IMR-90 (cell line): ENCODE data around the gene PLS1. TPM values are rescaled to one million over a fixed set of nuclear protein-coding genes. Genes with fewer than 3 reads are reported as not detected.

Experiments used
- ATAC-seq: fragments of 200-7000 bp; cut with Tn5 transposase; 2 replicates; pipeline ENCODE4 v1.9.1; 2020; ENCODE audit warnings: low read depth, mild to moderate bottlenecking, moderate library complexity
- BruUV-seq: library from RNA; stranded (reverse); fragments of 400-500 nt; replicated peaks from 2 replicates; lab custom pipeline; 2021; lab: Mats Ljungman, UMichigan
- CTCF ChIA-PET: fragments of 300-600 bp; formaldehyde crosslinking; extraction: SDS; loops from one replicate; lab custom pipeline; 2021; ENCODE audit warnings: antibody characterized with exemption; lab: Yijun Ruan, JAX
- POLR2A ChIA-PET: fragments of 300-600 bp; sonication (Branson Sonifier 250); formaldehyde crosslinking; loops from one replicate; lab custom pipeline; 2022; ENCODE audit warnings: antibody characterized with exemption; ENCODE audit not compliant: unreplicated experiment; lab: Charles Lee
- DNase-seq: peaks from one replicate; pipeline ENCODE4 v3.0.0; 2013
- H2AFZ ChIP-seq: replicated peaks from 2 replicates; pipeline ENCODE3; 2013; ENCODE audit warnings: low read length, mild to moderate bottlenecking; ENCODE audit not compliant: poor library complexity
- H2AK5ac ChIP-seq: 2 replicates; pipeline ENCODE4 v1.6.1; 2013; ENCODE audit warnings: low read depth, low read length, inconsistent platforms
- H2AK9ac ChIP-seq: replicated peaks from 2 replicates; pipeline ENCODE3; 2013; ENCODE audit warnings: mild to moderate bottlenecking, low read depth, low read length, moderate library complexity; ENCODE audit not compliant: poor library complexity
- H2BK120ac ChIP-seq: 2 replicates; pipeline ENCODE4 v1.6.1; 2013; ENCODE audit warnings: low read depth, low read length, inconsistent platforms
- H2BK15ac ChIP-seq: 3 replicates; pipeline ENCODE4 v1.6.1; 2013; ENCODE audit warnings: low read depth, low read length, inconsistent platforms
- H2BK20ac ChIP-seq: 2 replicates; pipeline ENCODE4 v1.6.1; 2013; ENCODE audit warnings: low read depth, mild to moderate bottlenecking, inconsistent platforms, low read length, moderate library complexity
- H2BK5ac ChIP-seq: 2 replicates; pipeline ENCODE4 v1.6.1; 2013; ENCODE audit warnings: mild to moderate bottlenecking, low read depth, low read length, inconsistent platforms; ENCODE audit not compliant: poor library complexity, severe bottlenecking
- H3K14ac ChIP-seq: replicated peaks from 2 replicates; pipeline ENCODE4 v1.6.1; 2013; ENCODE audit warnings: low read depth, low read length, inconsistent platforms
- H3K18ac ChIP-seq: 2 replicates; pipeline ENCODE4 v1.6.1; 2013; ENCODE audit warnings: low read depth, low read length, control low read depth
- H3K23ac ChIP-seq: 2 replicates; pipeline ENCODE4 v1.6.1; 2013; ENCODE audit warnings: low read depth, low read length, inconsistent platforms
- H3K27ac ChIP-seq: 2 replicates; pipeline ENCODE4 v1.5.1; 2013; ENCODE audit warnings: mild to moderate bottlenecking, control low read depth, low read length; ENCODE audit not compliant: insufficient read depth
- H3K27me3 ChIP-seq: 2 replicates; pipeline ENCODE4 v1.6.1; 2013; ENCODE audit warnings: low read length; ENCODE audit not compliant: control insufficient read depth, insufficient read depth
- H3K36me3 ChIP-seq: 2 replicates; pipeline ENCODE4 v1.6.1; 2013; ENCODE audit warnings: low read length, mixed read lengths; ENCODE audit not compliant: control insufficient read depth, insufficient read depth
- H3K4ac ChIP-seq: 2 replicates; pipeline ENCODE4 v1.6.1; 2013; ENCODE audit warnings: low read depth, low read length, inconsistent platforms
- H3K4me1 ChIP-seq: 2 replicates; pipeline ENCODE4 v1.6.1; 2013; ENCODE audit warnings: low read length, mixed read lengths; ENCODE audit not compliant: control insufficient read depth, insufficient read depth
- H3K4me2 ChIP-seq: 2 replicates; pipeline ENCODE4 v1.6.1; 2013; ENCODE audit warnings: low read depth, mild to moderate bottlenecking, control low read depth, low read length, moderate library complexity
- H3K4me3 ChIP-seq: 2 replicates; pipeline ENCODE4 v1.5.1; 2013; ENCODE audit warnings: low read depth, mild to moderate bottlenecking, control low read depth, low read length, moderate library complexity; ENCODE audit not compliant: insufficient read depth
- H3K56ac ChIP-seq: 2 replicates; pipeline ENCODE4 v1.6.1; 2013; ENCODE audit warnings: low read length, inconsistent platforms; ENCODE audit not compliant: insufficient read depth; ENCODE audit errors: extremely low read depth
- H3K79me1 ChIP-seq, 2 experiments: 2 replicates each; pipeline ENCODE4 v1.6.1; 2013; ENCODE audit warnings: low read length in 2 of 2, inconsistent platforms in 1 of 2, low read depth in 1 of 2
- H3K9ac ChIP-seq: 2 replicates; pipeline ENCODE4 v1.6.1; 2013; ENCODE audit warnings: low read depth, low read length, control low read depth
- H3K9me1 ChIP-seq: 2 replicates; pipeline ENCODE4 v1.6.1; 2013; ENCODE audit warnings: low read length, inconsistent platforms; ENCODE audit not compliant: insufficient read depth
- H3K9me3 ChIP-seq: 2 replicates; pipeline ENCODE4 v1.6.1; 2013; ENCODE audit warnings: low read length; ENCODE audit not compliant: control insufficient read depth, insufficient read depth
- H4K20me1 ChIP-seq: 2 replicates; pipeline ENCODE4 v1.6.1; 2013; ENCODE audit warnings: low read length, inconsistent platforms; ENCODE audit not compliant: insufficient read depth
- H4K5ac ChIP-seq: 2 replicates; pipeline ENCODE4 v1.6.1; 2013; ENCODE audit warnings: mild to moderate bottlenecking, low read depth, low read length, control low read depth
- H4K8ac ChIP-seq, 2 experiments: 2 replicates each; pipeline ENCODE4 v1.6.1; 2013; ENCODE audit warnings: low read depth in 2 of 2, low read length in 2 of 2, control low read depth in 1 of 2, inconsistent platforms in 1 of 2
- H4K91ac ChIP-seq: 2 replicates; pipeline ENCODE4 v1.6.1; 2013; ENCODE audit warnings: low read depth, low read length, inconsistent platforms; ENCODE audit not compliant: insufficient read depth
- BHLHE40 ChIP-seq: fragments of 150-350 bp; IDR thresholded peaks from 2 replicates; pipeline ENCODE4 v1.6.1; 2016; ENCODE audit warnings: mild to moderate bottlenecking, low read depth, low read length
- CEBPB ChIP-seq: IDR thresholded peaks from 2 replicates; pipeline ENCODE4 v1.6.1; 2012; ENCODE audit warnings: low read depth, low read length, improper control_type of control experiment
- CHD1 ChIP-seq: IDR thresholded peaks from 2 replicates; pipeline ENCODE4 v1.6.1; 2012; ENCODE audit warnings: low read depth, low read length, improper control_type of control experiment
- FOS ChIP-seq: fragments of 150-350 bp; IDR thresholded peaks from 2 replicates; pipeline ENCODE4 v1.6.1; 2016; ENCODE audit warnings: low read depth, low read length
- MAFK ChIP-seq: IDR thresholded peaks from 2 replicates; pipeline ENCODE4 v1.6.1; 2012; ENCODE audit warnings: low read depth, low read length, improper control_type of control experiment
- MXI1 ChIP-seq: IDR thresholded peaks from 2 replicates; pipeline ENCODE4 v1.6.1; 2012; ENCODE audit warnings: low read depth, mild to moderate bottlenecking, low read length, moderate library complexity, borderline replicate concordance
- POLR2A ChIP-seq: IDR thresholded peaks from 2 replicates; pipeline ENCODE4 v1.6.1; 2012; ENCODE audit warnings: mild to moderate bottlenecking, low read depth, low read length
- RAD21 ChIP-seq: IDR thresholded peaks from 2 replicates; pipeline ENCODE4 v1.6.1; 2012; ENCODE audit warnings: low read length, improper control_type of control experiment
- RCOR1 ChIP-seq: IDR thresholded peaks from 2 replicates; pipeline ENCODE4 v1.6.1; 2012; ENCODE audit warnings: mild to moderate bottlenecking, low read length, improper control_type of control experiment; ENCODE audit not compliant: insufficient replicate concordance
- SMC3 ChIP-seq: fragments of 150-350 bp; IDR thresholded peaks from 2 replicates; pipeline ENCODE4 v1.6.1; 2016; ENCODE audit warnings: low read depth, mild to moderate bottlenecking, antibody characterized with exemption, low read length, moderate library complexity
- WGBS, 2 experiments: methylation state at CpG; one replicate each; pipeline versions ENCODE4 v1.1.5 to v1.1.7; 2013; ENCODE audit warnings: missing lambda C conversion rate in 2 of 2; ENCODE audit not compliant: insufficient read length in 1 of 2; ENCODE audit errors: extremely low coverage in 2 of 2; 5-methylcytosine and 5-hydroxymethylcytosine counted together
- dilution Hi-C: fragments of 300-500 bp; cut with HindIII; formaldehyde crosslinking; loops from one replicate; pipeline ENCODE4 v1.14.3; 2018; ENCODE audit warnings: low sequenced_read_pairs; ENCODE audit not compliant: unreplicated experiment
- in situ Hi-C: fragments of 300-500 bp; cut with MboI; formaldehyde crosslinking; loops from 3 replicates; pipeline ENCODE4 v1.14.3; 2019; ENCODE audit warnings: low sequenced_read_pairs, inconsistent platforms, mixed read lengths
- intact Hi-C: fragments of 100-400 bp; cut with micrococcal nuclease; formaldehyde crosslinking; loops from 2 replicates; pipeline ENCODE4 v1.10.0; 2022
- polyA plus RNA-seq, 3 experiments: library from polyadenylated mRNA; depleted of rRNA; stranded (reverse); fragments of >200 nt; gene quantifications; 2 replicates each; pipeline ENCODE4 v1.2.3, GENCODE V29; 2012; ENCODE audit warnings: low replicate concordance in 1 of 3
- total RNA-seq: library from RNA; depleted of rRNA; stranded (reverse); fragments of >200 nt; gene quantifications from 2 replicates; pipeline ENCODE4 v1.2.3, GENCODE V29; 2012
- TF ChIP-seq, protein P1 (sequence below): conservative IDR thresholded peaks from 2 replicates; pipeline ENCODE4 v1.5.1; 2012; ENCODE audit warnings: mild to moderate bottlenecking, low read depth, low read length, improper control_type of control experiment

Gene PLS1
- total and polyA plus RNA-seq, 2 of the 4 experiments (the other 2 are of a cell fraction) = 0.29 to 0.90 TPM

DNA sequence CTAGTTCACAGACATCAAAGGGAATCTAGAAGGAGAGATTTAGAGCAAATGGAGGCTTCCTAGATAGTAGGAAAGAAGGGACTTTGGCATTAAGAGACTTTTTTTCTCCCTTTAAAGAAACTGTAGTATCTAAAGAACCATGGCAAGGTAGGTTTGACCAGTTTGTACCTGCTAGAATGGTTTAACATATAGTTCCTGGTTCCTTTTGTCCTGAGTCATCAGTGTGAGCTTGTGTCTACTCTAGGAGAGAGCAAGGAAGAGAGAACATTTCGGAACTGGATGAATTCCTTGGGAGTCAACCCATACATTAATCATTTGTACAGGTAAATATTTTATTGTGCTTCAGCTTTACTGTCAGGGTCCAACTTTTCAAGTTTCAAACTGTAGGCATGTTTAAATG, 98.0 kb downstream of the PLS1 start:
- Histone ChIP-seq H2AFZ (no peak overlapping the region), H3K27me3 (no peaks in the 10 kb centered on the region), H4K91ac (no peak overlapping the region), H3K36me3 (no peaks in the 10 kb centered on the region), H3K79me1 (no peaks in the 10 kb centered on the region), H3K56ac (no peak overlapping the region), H4K8ac (no peak overlapping the region), H2AK5ac (no peak overlapping the region), H3K4me1 (no peaks in the 10 kb centered on the region), H3K9ac (no peak overlapping the region), H4K5ac (no peak overlapping the region), H3K4me3 (no peak overlapping the region), H4K20me1 (no peaks in the 10 kb centered on the region), H2BK120ac (no peak overlapping the region), H2BK15ac (no peak overlapping the region), H3K4me2 (no peak overlapping the region), H3K9me1 (no peaks in the 10 kb centered on the region), H3K27ac (no peak overlapping the region), H2AK9ac (no peak overlapping the region), H3K9me3 (no peaks in the 10 kb centered on the region), H3K4ac (no peak overlapping the region), H2BK20ac (no peak overlapping the region), H2BK5ac (no peak overlapping the region), H3K18ac (no peak overlapping the region), H3K23ac (no peak overlapping the region), H3K14ac (no peak overlapping the region)
- TF ChIP-seq CEBPB (no peak), POLR2A (no peak), CHD1 (no peak), FOS (no peak), MXI1 (no peak), SMC3 (no peak), RCOR1 (no peak), RAD21 (no peak), MAFK (no peak), BHLHE40 (no peak)
- TF ChIP-seq, protein P1, sequence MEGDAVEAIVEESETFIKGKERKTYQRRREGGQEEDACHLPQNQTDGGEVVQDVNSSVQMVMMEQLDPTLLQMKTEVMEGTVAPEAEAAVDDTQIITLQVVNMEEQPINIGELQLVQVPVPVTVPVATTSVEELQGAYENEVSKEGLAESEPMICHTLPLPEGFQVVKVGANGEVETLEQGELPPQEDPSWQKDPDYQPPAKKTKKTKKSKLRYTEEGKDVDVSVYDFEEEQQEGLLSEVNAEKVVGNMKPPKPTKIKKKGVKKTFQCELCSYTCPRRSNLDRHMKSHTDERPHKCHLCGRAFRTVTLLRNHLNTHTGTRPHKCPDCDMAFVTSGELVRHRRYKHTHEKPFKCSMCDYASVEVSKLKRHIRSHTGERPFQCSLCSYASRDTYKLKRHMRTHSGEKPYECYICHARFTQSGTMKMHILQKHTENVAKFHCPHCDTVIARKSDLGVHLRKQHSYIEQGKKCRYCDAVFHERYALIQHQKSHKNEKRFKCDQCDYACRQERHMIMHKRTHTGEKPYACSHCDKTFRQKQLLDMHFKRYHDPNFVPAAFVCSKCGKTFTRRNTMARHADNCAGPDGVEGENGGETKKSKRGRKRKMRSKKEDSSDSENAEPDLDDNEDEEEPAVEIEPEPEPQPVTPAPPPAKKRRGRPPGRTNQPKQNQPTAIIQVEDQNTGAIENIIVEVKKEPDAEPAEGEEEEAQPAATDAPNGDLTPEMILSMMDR = no peak
- in situ Hi-C loops = no loop called here
- POLR2A ChIA-PET = no interaction called here
- CTCF ChIA-PET = no interaction called here
- intact Hi-C loops = no loop called here
- WGBS, 2 experiments = no CpG with 5 or more reads among the region's 1 CpG
- no peak for ATAC-seq
- BruUV-seq = no TSS peak
- no peak for DNase-seq
- dilution Hi-C loops = no loop called here
